GM12892 (cell line): ENCODE results near the gene GPI.

Experiments used
- POLR2A ChIP-seq: IDR thresholded peaks from 2 replicates; pipeline ENCODE4 v1.6.1; 2011; ENCODE audit warnings: low read depth, low read length, control low read depth
- POLR2AphosphoS5 ChIP-seq: IDR thresholded peaks from 2 replicates; pipeline ENCODE4 v1.6.1; 2011; ENCODE audit warnings: low read depth, low read length, control low read depth
- TAF1 ChIP-seq: IDR thresholded peaks from 2 replicates; pipeline ENCODE4 v1.6.1; 2011; ENCODE audit warnings: low read depth, mild to moderate bottlenecking, control low read depth, low read length, borderline replicate concordance

DNA sequence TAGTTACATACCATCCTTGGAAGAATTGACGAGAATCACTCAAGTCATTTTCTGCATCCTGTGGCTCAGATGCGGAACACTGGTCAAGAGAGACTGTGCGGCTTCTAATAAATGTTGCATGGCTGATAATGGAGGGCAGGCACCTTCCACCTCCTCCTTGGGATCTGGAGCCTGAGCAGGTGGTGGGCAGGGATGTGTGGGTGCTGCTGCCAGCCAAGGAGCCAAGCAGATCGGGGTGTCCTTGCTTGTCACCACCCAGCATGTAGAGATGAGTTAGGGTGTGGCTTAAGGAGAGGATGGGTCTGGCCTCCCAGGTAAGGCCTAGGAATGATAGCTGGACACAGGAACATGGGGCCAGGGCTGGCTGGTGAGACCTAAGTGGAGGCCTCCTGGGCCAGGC is 17.5 kb downstream of the GPI start:
- TF ChIP-seq POLR2A = no peak
- TF ChIP-seq POLR2AphosphoS5 = no peak
- no peak for TF ChIP-seq TAF1
